SK-N-SH (cell line): ENCODE data around the gene GRIN1. TPM values are rescaled to one million over a fixed set of nuclear protein-coding genes. Genes with fewer than 3 reads are reported as not detected.

Experiments
- CTCF ChIA-PET: fragments of 300-600, 350-600 bp; formaldehyde crosslinking; extraction: SDS; loops from one replicate; lab custom pipeline; 2021; lab: Yijun Ruan, JAX
- POLR2A ChIA-PET: fragments of 350-600 bp; sonication (Branson Sonifier 250); formaldehyde crosslinking; extraction: SDS; loops from one replicate; lab custom pipeline; 2020; ENCODE audit warnings: antibody characterized with exemption, inconsistent platforms; lab: Yijun Ruan, JAX
- DNase-seq: peaks from one replicate; pipeline ENCODE4 v3.0.0; 2012
- H2AFZ ChIP-seq: fragments of 200-600 bp; sonication (generic); 2 replicates; pipeline ENCODE4 v1.8.1; 2016; ENCODE audit warnings: antibody characterized with exemption, mild to moderate bottlenecking, low read depth
- H3F3A ChIP-seq: fragments of 200-600 bp; sonication (generic); replicated peaks from 2 replicates; pipeline ENCODE3; 2016; ENCODE audit warnings: antibody characterized with exemption, mild to moderate bottlenecking; ENCODE audit not compliant: insufficient read depth
- H3K27ac ChIP-seq, 2 experiments: fragments of 200-500 bp in 1 of 2; fragments of 200-600 bp in 1 of 2; sonication (Bioruptor generic) in 1 of 2; sonication (generic), shearing (Covaris generic) in 1 of 2; 2 replicates each; pipeline versions ENCODE4 v1.5.1 to v1.6.1; 2014 to 2016; ENCODE audit warnings: low read depth in 2 of 2, inconsistent platforms in 1 of 2, low read length in 1 of 2, mild to moderate bottlenecking in 1 of 2, mixed read lengths in 1 of 2
- H3K27me3 ChIP-seq: fragments of 200-600 bp; sonication (generic), shearing (Covaris generic); 2 replicates; pipeline ENCODE4 v1.6.1; 2016; ENCODE audit warnings: mixed run types; ENCODE audit not compliant: insufficient read depth
- H3K36me3 ChIP-seq, 2 experiments: fragments of 200-500 bp in 1 of 2; fragments of 200-600 bp in 1 of 2; sonication (Bioruptor generic) in 1 of 2; sonication (generic) in 1 of 2; replicated peaks in 1 of 2; 2 replicates each; pipeline versions ENCODE3 to v1.5.1; 2014 to 2016; ENCODE audit warnings: low read length in 1 of 2, mild to moderate bottlenecking in 1 of 2; ENCODE audit not compliant: insufficient read depth in 2 of 2, control insufficient read depth in 1 of 2
- H3K4me1 ChIP-seq, 2 experiments: fragments of 200-500 bp in 1 of 2; fragments of 200-600 bp in 1 of 2; sonication (Bioruptor generic) in 1 of 2; sonication (generic), shearing (Covaris generic) in 1 of 2; 2 replicates each; pipeline versions ENCODE4 v1.5.1 to v1.6.1; 2014 to 2016; ENCODE audit warnings: low read depth in 1 of 2, low read length in 1 of 2, mixed run types in 1 of 2; ENCODE audit not compliant: insufficient read depth in 2 of 2, control insufficient read depth in 1 of 2
- H3K4me2 ChIP-seq: fragments of 200-600 bp; sonication (generic), shearing (Covaris generic); 2 replicates; pipeline ENCODE4 v1.6.1; 2017; ENCODE audit warnings: mixed run types
- H3K4me3 ChIP-seq, 2 experiments: fragments of 200-500 bp in 1 of 2; fragments of 200-600 bp in 1 of 2; sonication (Bioruptor generic) in 1 of 2; sonication (generic), shearing (Covaris generic) in 1 of 2; 2 replicates each; pipeline versions ENCODE4 v1.5.1 to v1.8.1; 2014 to 2016; ENCODE audit warnings: low read depth in 2 of 2, inconsistent platforms in 1 of 2, low read length in 1 of 2, mild to moderate bottlenecking in 1 of 2, mixed read lengths in 1 of 2, moderate library complexity in 1 of 2
- H3K79me2 ChIP-seq: fragments of 200-600 bp; sonication (generic); 2 replicates; pipeline ENCODE4 v1.8.1; 2017; ENCODE audit warnings: mild to moderate bottlenecking; ENCODE audit not compliant: insufficient read depth
- H3K9ac ChIP-seq: fragments of 200-600 bp; sonication (generic); 2 replicates; pipeline ENCODE4 v1.6.1; 2017; ENCODE audit warnings: mixed run types
- H3K9me2 ChIP-seq: fragments of 200-600 bp; sonication (generic); 2 replicates; pipeline ENCODE4 v1.6.1; 2017; ENCODE audit warnings: mixed run types
- H3K9me3 ChIP-seq: fragments of 200-600 bp; sonication (generic); 2 replicates; pipeline ENCODE4 v1.6.1; 2017; ENCODE audit warnings: mixed run types, mild to moderate bottlenecking, moderate library complexity
- H4K20me1 ChIP-seq: fragments of 200-600 bp; sonication (generic); 2 replicates; pipeline ENCODE4 v1.6.1; 2017; ENCODE audit warnings: mild to moderate bottlenecking, mixed run types; ENCODE audit not compliant: insufficient read depth
- CHD2 ChIP-seq: fragments of 150-350 bp; IDR thresholded peaks from 2 replicates; pipeline ENCODE4 v1.6.1; 2018; ENCODE audit warnings: low read length; ENCODE audit not compliant: partially characterized antibody
- EP300 ChIP-seq, 2 experiments: IDR thresholded peaks; 2 replicates each; pipeline versions ENCODE4 v1.4.0 to v1.6.1; 2012; ENCODE audit warnings: borderline replicate concordance in 1 of 2, low read depth in 1 of 2, low read length in 1 of 2
- EZH2phosphoT487 ChIP-seq: fragments of 200-600 bp; sonication (generic); IDR thresholded peaks from 2 replicates; pipeline ENCODE4 v1.6.1; 2017; ENCODE audit warnings: low read depth, mixed run types, mild to moderate bottlenecking, antibody characterized with exemption, moderate library complexity, borderline replicate concordance
- FOSL2 ChIP-seq: IDR thresholded peaks from 2 replicates; pipeline ENCODE4 v1.4.0; 2012; ENCODE audit warnings: low read depth, mild to moderate bottlenecking, moderate library complexity, borderline replicate concordance
- FOXM1 ChIP-seq: IDR thresholded peaks from 2 replicates; pipeline ENCODE4 v1.4.0; 2012; ENCODE audit warnings: low read depth, mild to moderate bottlenecking
- GATA2 ChIP-seq: sonication (generic); formaldehyde crosslinking; IDR thresholded peaks from 2 replicates; pipeline ENCODE4 v1.5.0; 2020; ENCODE audit warnings: mild to moderate bottlenecking, missing genetic modification reagents
- IRF3 ChIP-seq: fragments of 150-350 bp; IDR thresholded peaks from 2 replicates; pipeline ENCODE4 v1.6.1; 2016; ENCODE audit warnings: mild to moderate bottlenecking, low read depth, low read length
- MXI1 ChIP-seq: IDR thresholded peaks from 2 replicates; pipeline ENCODE4 v1.6.1; 2012; ENCODE audit warnings: mild to moderate bottlenecking, low read depth, low read length, improper control_type of control experiment
- NFIC ChIP-seq: IDR thresholded peaks from 2 replicates; pipeline ENCODE4 v1.4.0; 2012; ENCODE audit warnings: borderline replicate concordance
- REST ChIP-seq: IDR thresholded peaks from 2 replicates; pipeline ENCODE4 v1.6.1; 2012; ENCODE audit warnings: mild to moderate bottlenecking, low read depth, low read length, moderate library complexity
- SIN3A ChIP-seq: IDR thresholded peaks from 2 replicates; pipeline ENCODE4 v1.6.1; 2012; ENCODE audit warnings: low read depth, mild to moderate bottlenecking, low read length, moderate library complexity, borderline replicate concordance
- TCF12 ChIP-seq: IDR thresholded peaks from 2 replicates; pipeline ENCODE4 v1.4.0; 2012
- USF1 ChIP-seq: IDR thresholded peaks from 2 replicates; pipeline ENCODE4 v1.4.0; 2012; ENCODE audit warnings: low read depth, borderline replicate concordance
- YY1 ChIP-seq: IDR thresholded peaks from 2 replicates; pipeline ENCODE4 v1.4.0; 2012; ENCODE audit warnings: low read depth, mild to moderate bottlenecking
- WGBS: methylation state at CpG from one replicate; pipeline ENCODE4 v1.1.6; 2017; ENCODE audit warnings: low lambda C conversion rate; 5-methylcytosine and 5-hydroxymethylcytosine counted together
- polyA plus RNA-seq, 3 experiments: library from polyadenylated mRNA; depleted of rRNA; stranded (reverse); fragments of >200 nt; gene quantifications; 2 replicates each; pipeline ENCODE4 v1.2.3, GENCODE V29; 2012
- TF ChIP-seq, protein P1 (sequence below): fragments of 200-600 bp; sonication (generic); IDR thresholded peaks from 2 replicates; pipeline ENCODE4 v1.6.1; 2017; ENCODE audit warnings: antibody characterized with exemption, mild to moderate bottlenecking, moderate library complexity

Gene GRIN1
- polyA plus RNA-seq, 1 of the 3 experiments (the other 2 are of a cell fraction) = not detected

- no peak for DNase-seq
- TF ChIP-seq FOXM1 (no peak), YY1 (no peak), FOSL2 (no peak), EZH2phosphoT487 (no peak), GATA2 (CRISPR knock-in tag) (no peak), EP300 (IDR thresholded peaks at IDR 0.05; ENCODE audit: borderline replicate concordance in 1 of 2, low read depth in 1 of 2, low read length in 1 of 2) (no peak), USF1 (no peak), NFIC (no peak), MXI1 (no peak), SIN3A (no peak), TCF12 (no peak)
- TF ChIP-seq, protein P1, sequence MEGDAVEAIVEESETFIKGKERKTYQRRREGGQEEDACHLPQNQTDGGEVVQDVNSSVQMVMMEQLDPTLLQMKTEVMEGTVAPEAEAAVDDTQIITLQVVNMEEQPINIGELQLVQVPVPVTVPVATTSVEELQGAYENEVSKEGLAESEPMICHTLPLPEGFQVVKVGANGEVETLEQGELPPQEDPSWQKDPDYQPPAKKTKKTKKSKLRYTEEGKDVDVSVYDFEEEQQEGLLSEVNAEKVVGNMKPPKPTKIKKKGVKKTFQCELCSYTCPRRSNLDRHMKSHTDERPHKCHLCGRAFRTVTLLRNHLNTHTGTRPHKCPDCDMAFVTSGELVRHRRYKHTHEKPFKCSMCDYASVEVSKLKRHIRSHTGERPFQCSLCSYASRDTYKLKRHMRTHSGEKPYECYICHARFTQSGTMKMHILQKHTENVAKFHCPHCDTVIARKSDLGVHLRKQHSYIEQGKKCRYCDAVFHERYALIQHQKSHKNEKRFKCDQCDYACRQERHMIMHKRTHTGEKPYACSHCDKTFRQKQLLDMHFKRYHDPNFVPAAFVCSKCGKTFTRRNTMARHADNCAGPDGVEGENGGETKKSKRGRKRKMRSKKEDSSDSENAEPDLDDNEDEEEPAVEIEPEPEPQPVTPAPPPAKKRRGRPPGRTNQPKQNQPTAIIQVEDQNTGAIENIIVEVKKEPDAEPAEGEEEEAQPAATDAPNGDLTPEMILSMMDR = no peak
- no peak overlapping the region for H3K4me2 ChIP-seq
- ChIA-PET CTCF (no interaction called here), POLR2A (interaction anchor here (1.0 kb wide), 1 partner anchor 14 kb away, joined by 3 read pairs; no protein-coding TSS in a partner anchor)
- peaks cover 0 to 6% of the 10 kb centered on the region in 2 experiments; a peak in 1 of 4 replicates for H3K4me1 ChIP-seq
- no peak overlapping the region for H3K4me3 ChIP-seq
- H4K20me1 ChIP-seq = no peaks in the 10 kb centered on the region
- H3F3A ChIP-seq = no peaks in the 10 kb centered on the region
- H3K9me2 ChIP-seq = no peaks in the 10 kb centered on the region
- peaks cover 5% of the 10 kb centered on the region for H3K27me3 ChIP-seq
- 58% methylated on average over 2 of the region's 4 CpGs for WGBS
- H3K9ac ChIP-seq = no peak overlapping the region
- no peaks in the 10 kb centered on the region for H3K79me2 ChIP-seq
- no peak overlapping the region for H2AFZ ChIP-seq
- no peaks in the 10 kb centered on the region for H3K36me3 ChIP-seq
- no peaks in the 10 kb centered on the region for H3K9me3 ChIP-seq
- no peak overlapping the region for H3K27ac ChIP-seq
Observed at GRCh38 chr9:137143459-137143858, 4.5 kb downstream of the GRIN1 start.

DNA sequence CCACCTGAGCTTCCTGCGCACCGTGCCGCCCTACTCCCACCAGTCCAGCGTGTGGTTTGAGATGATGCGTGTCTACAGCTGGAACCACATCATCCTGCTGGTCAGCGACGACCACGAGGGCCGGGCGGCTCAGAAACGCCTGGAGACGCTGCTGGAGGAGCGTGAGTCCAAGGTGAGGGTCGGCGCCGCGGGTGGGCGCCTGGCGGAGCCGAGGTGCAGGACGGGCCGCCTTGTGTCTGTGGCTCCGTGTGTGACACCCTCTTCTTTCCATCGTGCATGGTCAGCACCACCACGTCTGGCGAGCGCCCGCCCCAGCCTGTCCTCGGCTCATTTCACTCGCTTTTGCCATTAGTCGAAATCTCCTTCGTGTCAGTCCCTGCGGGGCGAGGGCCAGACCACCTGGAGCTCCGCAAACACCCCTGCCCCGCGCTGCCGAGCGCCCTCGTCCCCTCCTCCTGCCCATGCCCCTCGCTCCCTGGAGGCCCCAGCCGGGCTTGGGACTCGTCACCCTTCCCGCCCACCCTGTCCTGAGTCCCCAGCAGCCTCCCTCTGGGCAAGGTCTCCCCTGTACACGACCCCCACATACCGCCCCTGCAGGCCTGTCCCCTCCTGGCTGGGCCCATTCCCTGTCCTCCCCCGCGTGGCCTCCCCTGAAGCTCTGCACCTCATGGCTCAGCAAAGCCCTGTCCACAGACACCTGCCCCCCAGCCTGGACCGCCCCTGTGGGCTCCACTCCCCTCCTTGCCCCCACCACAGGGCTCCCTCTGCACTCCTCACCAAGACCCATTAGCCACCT, 7.0 kb downstream of the GRIN1 start:
- Histone ChIP-seq H2AFZ (no peak overlapping the region), H3K9ac (no peak overlapping the region), H3K4me1 (no peaks in the 10 kb centered on the region), H3K4me3 (no peak overlapping the region), H3K36me3 (no peaks in the 10 kb centered on the region), H3K79me2 (no peaks in the 10 kb centered on the region), H3K4me2 (no peak overlapping the region), H3K9me2 (no peaks in the 10 kb centered on the region), H3K27ac (no peak overlapping the region)
- WGBS = 79% methylated on average over 35 of the region's 49 CpGs
- TF ChIP-seq CHD2 (no peak), NFIC (no peak), REST (no peak), IRF3 (no peak)
- TF ChIP-seq, all 33 proteins: peak for 0
- ChIA-PET CTCF (interaction anchor here (1.9 kb wide), 1 partner anchor 9 kb away, joined by 5 read pairs; no protein-coding TSS in a partner anchor), POLR2A (no interaction called here)
- DNase-seq = no peak
- no peaks in the 10 kb centered on the region for H4K20me1 ChIP-seq
- H3K9me3 ChIP-seq = no peaks in the 10 kb centered on the region
- H3F3A ChIP-seq = no peaks in the 10 kb centered on the region
- no peaks in the 10 kb centered on the region for H3K27me3 ChIP-seq
